K562 (cell line): Measurements from ENCODE around the gene VPS37B. TPM values are rescaled to one million over a fixed set of nuclear protein-coding genes. Genes with fewer than 3 reads are reported as not detected.

ENCODE experiments used
- ATAC-seq: fragments of 200-7000 bp; cut with Tn5 transposase; 3 replicates; pipeline ENCODE4 v1.9.1; 2020; ENCODE audit warnings: moderate library complexity
- BruUV-seq: library from RNA; stranded (reverse); fragments of 400-500 nt; replicated peaks from 2 replicates; lab custom pipeline; 2021; lab: Mats Ljungman, UMichigan
- CTCF ChIA-PET: fragments of 300-600 bp; formaldehyde crosslinking; extraction: SDS; loops from one replicate; lab custom pipeline; 2021; ENCODE audit warnings: low intra/inter-chr PET ratio; lab: Yijun Ruan, JAX
- POLR2A ChIA-PET: fragments of 300-600, 350-650 bp; sonication (Branson Sonifier 250); formaldehyde crosslinking; extraction: SDS; loops from one replicate; lab custom pipeline; 2021; ENCODE audit warnings: antibody characterized with exemption, inconsistent platforms; lab: Yijun Ruan, JAX
- DNase-seq, 4 experiments: peaks; one replicate each; pipeline versions ENCODE4 v3.0.0 to v3.0.0-alpha.2; 2011 to 2018; ENCODE audit warnings: low spot score in 3 of 4, mixed read lengths in 3 of 4; ENCODE audit errors: extremely low read depth in 1 of 4
- FAIRE-seq: peaks from 2 replicates; lab custom pipeline; 2011; peaks lifted over from hg19 to GRCh38; lab: Jason Lieb, UNC
- H2AFZ ChIP-seq: 2 replicates; pipeline ENCODE4 v1.6.0; 2011; ENCODE audit warnings: low read depth, low read length, control low read depth, inconsistent platforms
- H3K27ac ChIP-seq: fragments of 200-600 bp; 3 replicates; pipeline ENCODE4 v1.8.0; 2011; ENCODE audit warnings: low read depth, mild to moderate bottlenecking, control low read depth, inconsistent platforms, low read length, moderate library complexity, mixed read lengths; ENCODE audit errors: extremely low read depth
- H3K27me3 ChIP-seq, 2 experiments: fragments of 300-600 bp in 1 of 2; 2 replicates in 1 of 2; 3 replicates in 1 of 2; pipeline versions ENCODE4 v1.6.0 to v1.8.0; 2011; ENCODE audit warnings: inconsistent platforms in 2 of 2, low read length in 2 of 2, mild to moderate bottlenecking in 1 of 2, mixed read lengths in 1 of 2, moderate library complexity in 1 of 2; ENCODE audit not compliant: control insufficient read depth in 2 of 2, insufficient read depth in 2 of 2
- H3K36me3 ChIP-seq: fragments of 300-600 bp; 3 replicates; pipeline ENCODE4 v1.8.0; 2011; ENCODE audit warnings: mild to moderate bottlenecking, low read length, inconsistent platforms; ENCODE audit not compliant: control insufficient read depth, insufficient read depth
- H3K4me1 ChIP-seq, 2 experiments: fragments of 200-600 bp in 1 of 2; replicated peaks in 1 of 2; 2 replicates in 1 of 2; 3 replicates in 1 of 2; pipeline versions ENCODE4 v1.5.1 to v1.8.0; 2011; ENCODE audit warnings: inconsistent platforms in 2 of 2, low read length in 2 of 2, mild to moderate bottlenecking in 1 of 2, mixed read lengths in 1 of 2, moderate library complexity in 1 of 2; ENCODE audit not compliant: control insufficient read depth in 2 of 2, insufficient read depth in 2 of 2
- H3K4me2 ChIP-seq: 2 replicates; pipeline ENCODE4 v1.6.1; 2011; ENCODE audit warnings: low read length, control low read depth, inconsistent platforms, mixed read lengths; ENCODE audit not compliant: insufficient read depth
- H3K4me3 ChIP-seq: fragments of 200-600 bp; sonication (generic), shearing (Covaris generic); 2 replicates; pipeline ENCODE4 v1.5.1; 2016; ENCODE audit warnings: control low read depth, inconsistent platforms
- H3K79me2 ChIP-seq: fragments of 200-600 bp; 3 replicates; pipeline ENCODE4 v1.8.0; 2011; ENCODE audit warnings: low read length, inconsistent platforms; ENCODE audit not compliant: control insufficient read depth, insufficient read depth
- H3K9ac ChIP-seq, 2 experiments: 2 replicates each; pipeline versions ENCODE4 v1.6.0 to v1.6.1; 2011; ENCODE audit warnings: low read depth in 2 of 2, low read length in 2 of 2, control low read depth in 1 of 2, inconsistent platforms in 1 of 2, mild to moderate bottlenecking in 1 of 2, mixed read lengths in 1 of 2; ENCODE audit not compliant: insufficient read depth in 1 of 2
- H3K9me1 ChIP-seq: one replicate; pipeline ENCODE4 v1.6.0; 2011; ENCODE audit warnings: inconsistent platforms, mild to moderate bottlenecking, low read length, moderate library complexity; ENCODE audit not compliant: control insufficient read depth, insufficient read depth
- H3K9me3 ChIP-seq: replicated peaks from 2 replicates; pipeline ENCODE4 v1.5.1; 2011; ENCODE audit warnings: low read depth, low read length, inconsistent platforms; ENCODE audit not compliant: control insufficient read depth, insufficient read depth
- H4K20me1 ChIP-seq: replicated peaks from 2 replicates; pipeline ENCODE4 v1.6.1; 2011; ENCODE audit warnings: low read length, inconsistent platforms, mixed read lengths; ENCODE audit not compliant: control insufficient read depth, insufficient read depth
- HMGXB4 ChIP-seq: sonication (generic); formaldehyde crosslinking; IDR thresholded peaks from 2 replicates; pipeline ENCODE4 v1.8.1; 2023; ENCODE audit warnings: mild to moderate bottlenecking, missing genetic modification reagents
- NFYB ChIP-seq: IDR thresholded peaks from 2 replicates; pipeline ENCODE4 v1.6.1; 2011; ENCODE audit warnings: mild to moderate bottlenecking, moderate library complexity; ENCODE audit not compliant: insufficient read length; ENCODE audit errors: extremely low read depth
- TFE3 ChIP-seq: fragments of 450-650 bp; formaldehyde crosslinking; IDR thresholded peaks from 2 replicates; pipeline ENCODE4 v1.4.0; 2020; ENCODE audit warnings: mild to moderate bottlenecking, mixed read lengths
- ZBTB7A ChIP-seq: IDR thresholded peaks from 2 replicates; pipeline ENCODE4 v1.6.1; 2011; ENCODE audit warnings: low read depth, mild to moderate bottlenecking, low read length, moderate library complexity, borderline replicate concordance; ENCODE audit not compliant: control insufficient read depth
- WGBS: fragments of 100-300 bp; shearing (Covaris generic); methylation state at CpG from one replicate; pipeline ENCODE4 v1.1.6; 2016; ENCODE audit warnings: low coverage, mixed read lengths; ENCODE audit not compliant: insufficient coverage; ENCODE audit errors: missing lambda C conversion rate; 5-methylcytosine and 5-hydroxymethylcytosine counted together
- in situ Hi-C: fragments of 300-500 bp; cut with MboI; formaldehyde crosslinking; loops from 4 replicates; pipeline ENCODE4 v1.15.0; 2018; ENCODE audit warnings: inconsistent platforms, mixed read lengths
- intact Hi-C: fragments of 100-400 bp; cut with micrococcal nuclease; formaldehyde crosslinking; loops from 2 replicates; pipeline ENCODE4 v1.14.2; 2022
- polyA plus RNA-seq, 8 experiments: library from polyadenylated mRNA; depleted of rRNA in 4 of 8; stranded (reverse) in 5 of 8; unstranded in 3 of 8; fragments of >200 nt; fragmentation: Nextera tagmentation in 2 of 8; fragmentation: Illumina TruSeq in 1 of 8; extraction: Ambion mirVana in 2 of 8; extraction: Trizol in 1 of 8; gene quantifications; 2 replicates each; pipeline versions ENCODE4 v1.2.1 to v1.2.3, GENCODE V29; 2011 to 2014; ENCODE audit warnings: inconsistent platforms in 1 of 8, missing spikeins in 1 of 8
- total RNA-seq, 7 experiments: library from RNA; depleted of rRNA in 6 of 7; stranded (reverse); fragments of >200 nt in 6 of 7; fragmentation: Illumina TruSeq in 2 of 7; extraction: Trizol in 2 of 7; gene quantifications; 2 replicates each; pipeline versions ENCODE4 v1.2.1 to v1.2.3, GENCODE V29; 2011 to 2021; ENCODE audit warnings: low replicate concordance in 1 of 7
- TF ChIP-seq, protein P1 (sequence below): fragments of 450-650 bp; formaldehyde crosslinking; IDR thresholded peaks from 2 replicates; pipeline ENCODE4 v1.4.0; 2020; ENCODE audit warnings: mild to moderate bottlenecking, moderate library complexity
- TF ChIP-seq, protein P2 (sequence below), 2 experiments: fragments of 450-650 bp; IDR thresholded peaks; 2 replicates each; pipeline ENCODE4 v1.6.1; 2016
- TF ChIP-seq, protein P3 (sequence below), 3 experiments: fragments of 200-800 bp in 1 of 3; sonication (Bioruptor generic) in 1 of 3; sonication (generic) in 1 of 3; formaldehyde crosslinking in 1 of 3; IDR thresholded peaks; 2 replicates each; pipeline versions ENCODE4 v1.6.1 to v1.8.0; 2016 to 2022; ENCODE audit warnings: mild to moderate bottlenecking in 2 of 3, missing compliant biosample characterization in 2 of 3, missing genetic modification characterization in 2 of 3, missing genetic modification reagents in 1 of 3

VPS37B gene
- total and polyA plus RNA-seq, 9 of the 15 experiments (the other 6 are each of a cell fraction or from before 2014, with no cell fraction given) = 0.28 to 37.4 (median 17.9) TPM

GRCh38 chr12:122893208-122894153 is 2.4 kb downstream of the VPS37B start:
- H3K79me2 ChIP-seq = peaks cover 73% of the 10 kb centered on the region
- peak overlapping the region; percentile 86; the same call in 1 of the 2 replicates for H3K4me3 ChIP-seq
- in situ Hi-C loops = no loop called here
- no peak for FAIRE-seq
- H3K36me3 ChIP-seq = peaks cover 18% of the 10 kb centered on the region; the same call in 2 of the 3 replicates
- WGBS = 42% methylated on average over 7 of the region's 7 CpGs
- TF ChIP-seq, protein P1, sequence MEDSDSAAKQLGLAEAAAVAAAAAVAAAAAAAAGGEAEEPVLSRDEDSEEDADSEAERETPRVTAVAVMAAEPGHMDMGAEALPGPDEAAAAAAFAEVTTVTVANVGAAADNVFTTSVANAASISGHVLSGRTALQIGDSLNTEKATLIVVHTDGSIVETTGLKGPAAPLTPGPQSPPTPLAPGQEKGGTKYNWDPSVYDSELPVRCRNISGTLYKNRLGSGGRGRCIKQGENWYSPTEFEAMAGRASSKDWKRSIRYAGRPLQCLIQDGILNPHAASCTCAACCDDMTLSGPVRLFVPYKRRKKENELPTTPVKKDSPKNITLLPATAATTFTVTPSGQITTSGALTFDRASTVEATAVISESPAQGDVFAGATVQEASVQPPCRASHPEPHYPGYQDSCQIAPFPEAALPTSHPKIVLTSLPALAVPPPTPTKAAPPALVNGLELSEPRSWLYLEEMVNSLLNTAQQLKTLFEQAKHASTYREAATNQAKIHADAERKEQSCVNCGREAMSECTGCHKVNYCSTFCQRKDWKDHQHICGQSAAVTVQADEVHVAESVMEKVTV (CRISPR knock-in tag) = no peak
- TF ChIP-seq HMGXB4 (CRISPR knock-in tag) (no peak), TFE3 (no peak), ZBTB7A (no peak), NFYB (no peak)
- TF ChIP-seq, protein P2, sequence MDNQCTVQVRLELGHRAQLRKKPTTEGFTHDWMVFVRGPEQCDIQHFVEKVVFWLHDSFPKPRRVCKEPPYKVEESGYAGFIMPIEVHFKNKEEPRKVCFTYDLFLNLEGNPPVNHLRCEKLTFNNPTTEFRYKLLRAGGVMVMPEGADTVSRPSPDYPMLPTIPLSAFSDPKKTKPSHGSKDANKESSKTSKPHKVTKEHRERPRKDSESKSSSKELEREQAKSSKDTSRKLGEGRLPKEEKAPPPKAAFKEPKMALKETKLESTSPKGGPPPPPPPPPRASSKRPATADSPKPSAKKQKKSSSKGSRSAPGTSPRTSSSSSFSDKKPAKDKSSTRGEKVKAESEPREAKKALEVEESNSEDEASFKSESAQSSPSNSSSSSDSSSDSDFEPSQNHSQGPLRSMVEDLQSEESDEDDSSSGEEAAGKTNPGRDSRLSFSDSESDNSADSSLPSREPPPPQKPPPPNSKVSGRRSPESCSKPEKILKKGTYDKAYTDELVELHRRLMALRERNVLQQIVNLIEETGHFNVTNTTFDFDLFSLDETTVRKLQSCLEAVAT (IDR thresholded peaks at IDR 0.05) = no peak
- TF ChIP-seq, protein P3, sequence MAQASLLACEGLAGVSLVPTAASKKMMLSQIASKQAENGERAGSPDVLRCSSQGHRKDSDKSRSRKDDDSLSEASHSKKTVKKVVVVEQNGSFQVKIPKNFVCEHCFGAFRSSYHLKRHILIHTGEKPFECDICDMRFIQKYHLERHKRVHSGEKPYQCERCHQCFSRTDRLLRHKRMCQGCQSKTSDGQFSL (CRISPR knock-in tag; IDR thresholded peaks at IDR 0.05) = no peak
- TF ChIP-seq, protein P3 (tag; IDR thresholded peaks at IDR 0.05) = no peak
- TF ChIP-seq, all 486 proteins: peak for 0
- CTCF ChIA-PET = no interaction called here
- Histone ChIP-seq H3K4me2 (peak overlapping the region; percentile 92), H2AFZ (no peak overlapping the region), H3K9ac (peak overlapping the region in 1 of 2 experiments; percentile 95; a peak in 1 of 4 replicates), H3K27me3 (no peaks in the 10 kb centered on the region), H3K27ac (peak overlapping the region; percentile 92; the same call in 2 of the 3 replicates), H3K9me1 (no peaks in the 10 kb centered on the region), H3K4me1 (peaks cover 27 to 54% of the 10 kb centered on the region in 2 experiments), H4K20me1 (peaks cover 24% of the 10 kb centered on the region), H3K9me3 (no peaks in the 10 kb centered on the region)
- no peak for DNase-seq
- TSS peak; percentile 23 for BruUV-seq
- no peak for ATAC-seq
- intact Hi-C loops = no loop called here
- POLR2A ChIA-PET = interaction anchor here (0.6 to 1.8 kb wide), 6 partner anchors 7 to 191 kb away, joined by 3 to 6 read pairs (median 4); no protein-coding TSS in a partner anchor
